Endothelial cell of umbilical vein (primary cell): ENCODE results near the gene PCDHGA2. TPM values are rescaled to one million over a fixed set of nuclear protein-coding genes. Genes with fewer than 3 reads are reported as not detected.
"Not testable (repeated sequence)": the region's sequence is repeated elsewhere in the genome, so short reads cannot be mapped to it uniquely, and the experiment has no call there.

Source experiments
- BruUV-seq: library from RNA; stranded (reverse); fragments of 400-500 nt; replicated peaks from 2 replicates; lab custom pipeline; 2021; lab: Mats Ljungman, UMichigan
- CTCF ChIA-PET: fragments of 300-600, 350-600 bp; sonication (Branson Sonifier 250); formaldehyde crosslinking; loops from one replicate; lab custom pipeline; 2021; ENCODE audit warnings: antibody characterized with exemption, inconsistent platforms; lab: Charles Lee
- POLR2A ChIA-PET: fragments of 300-600, 350-600 bp; sonication (Branson Sonifier 250); formaldehyde crosslinking; loops from one replicate; lab custom pipeline; 2021; ENCODE audit warnings: antibody characterized with exemption, inconsistent platforms; lab: Charles Lee
- DNase-seq: peaks from one replicate; pipeline ENCODE4 v3.0.0-alpha.2; 2011; ENCODE audit warnings: low read depth, low spot score
- FAIRE-seq: peaks from 2 replicates; lab custom pipeline; 2011; peaks lifted over from hg19 to GRCh38; lab: Jason Lieb, UNC
- H2AFZ ChIP-seq: 2 replicates; pipeline ENCODE4 v1.6.0; 2012; ENCODE audit warnings: low read depth, low read length, control low read depth, inconsistent platforms
- H3K27ac ChIP-seq: 2 replicates; pipeline ENCODE4 v1.5.1; 2011; ENCODE audit warnings: low read depth, mild to moderate bottlenecking, control low read depth, low read length, moderate library complexity; ENCODE audit not compliant: insufficient read depth
- H3K27me3 ChIP-seq, 2 experiments: 2 replicates each; pipeline versions ENCODE4 v1.6.0 to v1.6.1; 2011; ENCODE audit warnings: low read length in 2 of 2, mixed read lengths in 1 of 2; ENCODE audit not compliant: control insufficient read depth in 2 of 2, insufficient read depth in 2 of 2
- H3K36me3 ChIP-seq, 2 experiments: 2 replicates in 1 of 2; 3 replicates in 1 of 2; pipeline ENCODE4 v1.5.1; 2011; ENCODE audit warnings: low read length in 2 of 2, mild to moderate bottlenecking in 1 of 2, moderate library complexity in 1 of 2; ENCODE audit not compliant: control insufficient read depth in 2 of 2, insufficient read depth in 2 of 2; ENCODE audit errors: extremely low read depth in 1 of 2
- H3K4me1 ChIP-seq: 3 replicates; pipeline ENCODE4 v1.5.1; 2011; ENCODE audit warnings: mild to moderate bottlenecking, low read length; ENCODE audit not compliant: control insufficient read depth, insufficient read depth; ENCODE audit errors: extremely low read depth
- H3K4me2 ChIP-seq: 2 replicates; pipeline ENCODE4 v1.6.1; 2011; ENCODE audit warnings: low read length, control low read depth, mixed read lengths; ENCODE audit not compliant: insufficient read depth
- H3K4me3 ChIP-seq, 3 experiments: fragments of 200-600 bp in 1 of 3; sonication (generic), shearing (Covaris generic) in 1 of 3; replicated peaks in 1 of 3; 2 replicates each; pipeline ENCODE4 v1.5.1; 2011 to 2016; ENCODE audit warnings: control low read depth in 3 of 3, low read length in 3 of 3, mild to moderate bottlenecking in 2 of 3, inconsistent platforms in 1 of 3, low read depth in 1 of 3, moderate library complexity in 1 of 3; ENCODE audit not compliant: insufficient read depth in 1 of 3
- H3K79me2 ChIP-seq: 2 replicates; pipeline ENCODE4 v1.6.0; 2012; ENCODE audit warnings: low read length, inconsistent platforms; ENCODE audit not compliant: control insufficient read depth, insufficient read depth
- H3K9ac ChIP-seq: replicated peaks from 2 replicates; pipeline ENCODE3; 2011; ENCODE audit warnings: low read length, control low read depth; ENCODE audit not compliant: insufficient read depth; ENCODE audit errors: extremely low read depth
- H3K9me1 ChIP-seq: replicated peaks from 3 replicates; pipeline ENCODE4 v1.6.0; 2011; ENCODE audit warnings: mild to moderate bottlenecking, low read length; ENCODE audit not compliant: control insufficient read depth, insufficient read depth; ENCODE audit errors: extremely low read depth
- H3K9me3 ChIP-seq: replicated peaks from 2 replicates; pipeline ENCODE4 v1.5.1; 2012; ENCODE audit warnings: low read length, inconsistent platforms; ENCODE audit not compliant: control insufficient read depth, insufficient read depth
- H4K20me1 ChIP-seq: replicated peaks from 2 replicates; pipeline ENCODE3; 2011; ENCODE audit warnings: mild to moderate bottlenecking, low read length; ENCODE audit not compliant: control insufficient read depth, insufficient read depth; ENCODE audit errors: extremely low read depth
- EZH2 ChIP-seq: IDR thresholded peaks from 2 replicates; pipeline ENCODE4 v1.6.1; 2012; ENCODE audit warnings: borderline replicate concordance, low read depth, mild to moderate bottlenecking, moderate library complexity, low read length, inconsistent platforms; ENCODE audit not compliant: severe bottlenecking
- GATA2 ChIP-seq: IDR thresholded peaks from 2 replicates; pipeline ENCODE4 v1.7.0; 2011; ENCODE audit warnings: low read depth, mild to moderate bottlenecking, moderate library complexity, mixed read lengths, low read length; ENCODE audit not compliant: insufficient read length, insufficient read depth
- MYC ChIP-seq: IDR thresholded peaks from one replicate; pipeline ENCODE4 v1.6.1; 2011; ENCODE audit warnings: mild to moderate bottlenecking, low read depth, low read length
- POLR2A ChIP-seq: IDR thresholded peaks from 2 replicates; pipeline ENCODE4 v1.6.1; 2012; ENCODE audit warnings: low read depth, mild to moderate bottlenecking, control low read depth, low read length
- POLR2AphosphoS5 ChIP-seq: IDR thresholded peaks from 2 replicates; pipeline ENCODE4 v1.6.1; 2012; ENCODE audit warnings: low read depth, mild to moderate bottlenecking, control low read depth, low read length, moderate library complexity; ENCODE audit not compliant: insufficient read depth
- dilution Hi-C: fragments of 300-500 bp; cut with MboI; formaldehyde crosslinking; loops from one replicate; pipeline ENCODE4 v1.15.0; 2019; ENCODE audit warnings: low sequenced_read_pairs; ENCODE audit not compliant: extremely low pct_ligation_motif_present
- intact Hi-C: fragments of 100-400 bp; cut with micrococcal nuclease; formaldehyde crosslinking; loops from one replicate; pipeline ENCODE4 v1.10.0; 2022
- polyA plus RNA-seq, 4 experiments: library from polyadenylated mRNA; depleted of rRNA in 3 of 4; stranded (reverse) in 3 of 4; unstranded in 1 of 4; fragments of >200 nt; gene quantifications; 2 replicates each; pipeline versions ENCODE4 v1.2.1 to v1.2.3, GENCODE V29; 2011 to 2012; ENCODE audit warnings: missing spikeins in 1 of 4
- total RNA-seq: library from RNA; stranded (reverse); gene quantifications from 2 replicates; pipeline ENCODE4 v1.2.3, GENCODE V29; 2021
- TF ChIP-seq, protein P1 (sequence below): IDR thresholded peaks from 2 replicates; pipeline ENCODE4 v1.6.1; 2011; ENCODE audit not compliant: insufficient read depth, insufficient read length
- TF ChIP-seq, protein P2 (sequence below), 2 donors: IDR thresholded peaks; 1 replicate in 1 of 2; 2 replicates in 1 of 2; pipeline ENCODE4 v1.5.1; 2011; ENCODE audit warnings: low read length in 2 of 2, mild to moderate bottlenecking in 2 of 2, moderate library complexity in 2 of 2, control low read depth in 1 of 2, inconsistent platforms in 1 of 2, low read depth in 1 of 2; ENCODE audit not compliant: insufficient read depth in 1 of 2; ENCODE audit errors: extremely low read depth in 1 of 2

PCDHGA2 gene
- total and polyA plus RNA-seq, 2 donors (not counting 3 experiments of a cell fraction or from before 2014, with no cell fraction given) = 1.2 to 2.0 TPM

DNA sequence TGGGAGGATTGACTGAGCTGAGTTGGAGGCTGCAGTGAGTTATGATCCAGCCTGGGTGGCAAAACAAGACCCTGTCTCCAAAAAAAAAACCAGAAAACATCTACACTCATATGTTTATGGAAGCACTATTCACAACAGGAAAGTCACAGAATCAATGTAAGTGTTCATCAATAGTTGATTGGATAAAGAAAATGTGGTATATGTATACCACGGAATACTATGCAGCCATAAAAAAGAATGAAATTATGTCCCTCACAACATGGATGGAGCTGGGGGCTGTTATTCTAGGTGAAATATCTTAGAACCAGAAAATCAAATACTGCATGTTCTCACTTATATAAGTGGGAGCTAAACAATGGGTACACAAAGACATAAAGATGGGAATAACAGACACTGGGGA is 31.9 kb upstream of the PCDHGA2 start:
- CTCF ChIA-PET = interaction anchor here (0.5 kb wide), 1 partner anchor 26 kb away, joined by 3 read pairs; no protein-coding TSS in a partner anchor

DNA sequence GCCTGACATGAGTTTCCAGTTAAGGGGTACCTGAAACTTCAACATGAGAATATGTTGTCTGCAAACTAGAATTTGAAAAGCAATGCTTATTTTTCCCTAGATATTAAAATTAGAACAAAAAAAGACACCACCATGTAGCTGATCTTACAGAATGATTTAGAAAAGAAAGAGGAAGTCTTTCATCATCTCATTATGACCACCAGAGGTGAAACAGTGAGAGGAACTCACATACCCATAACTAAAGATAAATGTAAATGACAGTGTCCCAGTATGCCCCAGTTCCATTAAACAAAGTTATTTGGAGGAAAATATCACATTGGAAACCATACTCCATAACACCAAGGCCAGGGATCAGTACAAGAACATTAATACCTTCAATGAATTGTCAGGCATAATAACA is 24.8 kb upstream of the PCDHGA2 start:
- Histone ChIP-seq H4K20me1 (peaks cover 3% of the 10 kb centered on the region), H3K4me2 (no peak overlapping the region), H3K27ac (no peak overlapping the region), H3K9me1 (no peaks in the 10 kb centered on the region), H3K36me3 (peaks cover 0 to 3% of the 10 kb centered on the region in 2 experiments), H2AFZ (no peak overlapping the region), H3K9me3 (peaks cover 3% of the 10 kb centered on the region), H3K4me3 (no peak overlapping the region), H3K9ac (no peak overlapping the region), H3K79me2 (peaks cover 12% of the 10 kb centered on the region), H3K27me3 (no peaks in the 10 kb centered on the region), H3K4me1 (no peaks in the 10 kb centered on the region)
- DNase-seq = no peak
- dilution Hi-C loops (no loop called here), intact Hi-C loops (no loop called here)
- BruUV-seq = no TSS peak
- TF ChIP-seq, protein P1, sequence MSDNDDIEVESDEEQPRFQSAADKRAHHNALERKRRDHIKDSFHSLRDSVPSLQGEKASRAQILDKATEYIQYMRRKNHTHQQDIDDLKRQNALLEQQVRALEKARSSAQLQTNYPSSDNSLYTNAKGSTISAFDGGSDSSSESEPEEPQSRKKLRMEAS = no peak
- TF ChIP-seq POLR2AphosphoS5 (no peak), GATA2 (no peak), MYC (no peak), POLR2A (no peak)
- TF ChIP-seq, protein P2, sequence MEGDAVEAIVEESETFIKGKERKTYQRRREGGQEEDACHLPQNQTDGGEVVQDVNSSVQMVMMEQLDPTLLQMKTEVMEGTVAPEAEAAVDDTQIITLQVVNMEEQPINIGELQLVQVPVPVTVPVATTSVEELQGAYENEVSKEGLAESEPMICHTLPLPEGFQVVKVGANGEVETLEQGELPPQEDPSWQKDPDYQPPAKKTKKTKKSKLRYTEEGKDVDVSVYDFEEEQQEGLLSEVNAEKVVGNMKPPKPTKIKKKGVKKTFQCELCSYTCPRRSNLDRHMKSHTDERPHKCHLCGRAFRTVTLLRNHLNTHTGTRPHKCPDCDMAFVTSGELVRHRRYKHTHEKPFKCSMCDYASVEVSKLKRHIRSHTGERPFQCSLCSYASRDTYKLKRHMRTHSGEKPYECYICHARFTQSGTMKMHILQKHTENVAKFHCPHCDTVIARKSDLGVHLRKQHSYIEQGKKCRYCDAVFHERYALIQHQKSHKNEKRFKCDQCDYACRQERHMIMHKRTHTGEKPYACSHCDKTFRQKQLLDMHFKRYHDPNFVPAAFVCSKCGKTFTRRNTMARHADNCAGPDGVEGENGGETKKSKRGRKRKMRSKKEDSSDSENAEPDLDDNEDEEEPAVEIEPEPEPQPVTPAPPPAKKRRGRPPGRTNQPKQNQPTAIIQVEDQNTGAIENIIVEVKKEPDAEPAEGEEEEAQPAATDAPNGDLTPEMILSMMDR (IDR thresholded peaks at IDR 0.05; ENCODE audit: extremely low read depth in 1 of 2, insufficient read depth in 1 of 2, low read depth in 1 of 2, low read length in 2 of 2) = no peak
- CTCF ChIA-PET = interaction anchor here (2.0 kb wide), 1 partner anchor 17 kb away, joined by 4 read pairs; the partner anchor contains the start of gene PCDHGA1
- POLR2A ChIA-PET = no interaction called here
- FAIRE-seq = no peak

More for the DNA sequence above, 31.9 kb upstream of the PCDHGA2 start:
- H3K27me3 ChIP-seq = no peaks in the 10 kb centered on the region
- H3K4me1 ChIP-seq = no peaks in the 10 kb centered on the region
- intact Hi-C loops = no loop called here
- H3K27ac ChIP-seq = no peak overlapping the region
- H3K4me3 ChIP-seq = no peak overlapping the region
- FAIRE-seq = no peak
- H3K36me3 ChIP-seq = no peaks in the 10 kb centered on the region
- H3K9ac ChIP-seq = no peak overlapping the region
- POLR2A ChIA-PET = no interaction called here
- no peaks in the 10 kb centered on the region for H3K79me2 ChIP-seq
- no peaks in the 10 kb centered on the region for H3K9me1 ChIP-seq
- dilution Hi-C loops = no loop called here
- no peaks in the 10 kb centered on the region for H4K20me1 ChIP-seq
- H2AFZ ChIP-seq = no peak overlapping the region
- no peak for DNase-seq
- no peak overlapping the region for H3K4me2 ChIP-seq
- BruUV-seq = no TSS peak
- TF ChIP-seq POLR2AphosphoS5 (no peak), EZH2 (no peak), GATA2 (no peak)
- H3K9me3 ChIP-seq = no peaks in the 10 kb centered on the region

DNA sequence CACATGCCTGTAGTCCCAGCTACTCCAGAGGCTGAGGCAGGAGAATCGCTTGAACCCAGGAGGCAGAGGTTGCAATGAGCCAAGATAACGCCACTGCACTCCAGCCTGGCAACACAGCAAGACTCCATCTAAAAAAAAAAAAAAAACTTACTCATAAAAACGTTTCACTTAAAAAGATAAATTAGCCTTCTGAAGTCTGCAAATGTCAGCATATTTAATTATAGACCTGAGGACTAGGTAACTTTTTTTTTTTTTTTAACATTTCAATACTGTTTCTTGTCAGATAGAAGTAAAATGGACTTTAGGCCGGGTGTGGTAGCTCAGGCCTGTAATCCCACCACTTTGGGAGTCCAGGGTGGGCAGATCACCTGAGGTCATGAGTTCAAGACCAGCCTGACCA is 21.6 kb upstream of the PCDHGA2 start:
- CTCF ChIA-PET = interaction anchor here (1.5 kb wide), 1 partner anchor 13 kb away, joined by 4 read pairs; the partner anchor contains the start of gene PCDHGA1

More for the DNA sequence above, 21.6 kb upstream of the PCDHGA2 start:
- POLR2A ChIA-PET, BruUV-seq, H3K4me2 ChIP-seq, dilution Hi-C loops, H2AFZ ChIP-seq, FAIRE-seq, H4K20me1 ChIP-seq, intact Hi-C loops, H3K9me1 ChIP-seq, H3K9ac ChIP-seq, H3K27ac ChIP-seq, H3K4me1 ChIP-seq, DNase-seq, H3K27me3 ChIP-seq, H3K4me3 ChIP-seq: not testable (repeated sequence)
- Histone ChIP-seq H3K79me2 (peaks cover 24% of the 10 kb centered on the region), H3K36me3 (peaks cover 0 to 11% of the 10 kb centered on the region in 2 experiments), H3K9me3 (peaks cover 15% of the 10 kb centered on the region)
